D721Med (cell line): ENCODE data around the gene RBM47.

Experiments used
- DNase-seq: peaks from one replicate; pipeline ENCODE4 v3.0.0; 2011; ENCODE audit warnings: low spot score; ENCODE audit not compliant: insufficient read length
- FAIRE-seq: peaks from 2 replicates; lab custom pipeline; 2011; peaks lifted over from hg19 to GRCh38; lab: Jason Lieb, UNC
- CTCF ChIP-seq: IDR thresholded peaks from 2 replicates; pipeline ENCODE4 v1.5.1; 2012; ENCODE audit warnings: mild to moderate bottlenecking, control low read depth; ENCODE audit not compliant: insufficient read depth; ENCODE audit errors: missing control alignments

The RBM47 gene

GRCh38 chr4:40573593-40574311 is 55.9 kb downstream of the RBM47 start:
- DNase-seq: no peak
- FAIRE-seq: no peak
- no peak for TF ChIP-seq CTCF

DNA sequence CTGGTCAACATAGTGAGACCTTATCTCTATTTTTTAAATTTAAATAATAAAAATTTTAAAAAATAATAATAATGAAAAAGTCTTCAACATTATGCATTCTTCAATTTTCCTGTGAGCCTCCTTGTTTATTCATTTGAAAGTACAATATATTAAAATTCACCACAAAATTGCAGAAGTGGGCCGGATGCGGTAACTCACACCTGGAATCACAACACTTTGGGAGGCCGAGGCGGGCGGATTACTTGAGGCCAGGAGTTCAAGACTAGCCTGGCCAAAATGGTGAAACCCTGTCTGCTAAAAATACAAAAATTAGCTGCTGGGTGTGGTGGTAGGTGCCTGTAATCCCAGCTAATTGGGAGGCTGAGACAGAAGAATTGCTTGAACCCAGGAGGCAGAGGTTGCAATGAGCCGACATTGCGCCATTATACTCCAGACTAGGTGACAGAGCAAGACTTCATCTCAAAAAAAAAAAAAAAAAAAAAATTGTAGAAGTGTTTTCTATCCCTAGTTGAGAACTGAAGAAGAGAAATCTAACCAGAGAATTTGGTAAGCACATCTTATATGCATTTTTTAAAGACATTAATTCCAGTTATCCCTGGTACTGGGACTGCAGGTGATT is 56.9 kb downstream of the RBM47 start:
- TF ChIP-seq CTCF: no peak
- DNase-seq (no peak), FAIRE-seq (no peak)

GRCh38 chr4:40571208-40571607 is 58.5 kb downstream of the RBM47 start:
- DNase-seq (no peak), FAIRE-seq (no peak)
- TF ChIP-seq CTCF: no peak

DNA sequence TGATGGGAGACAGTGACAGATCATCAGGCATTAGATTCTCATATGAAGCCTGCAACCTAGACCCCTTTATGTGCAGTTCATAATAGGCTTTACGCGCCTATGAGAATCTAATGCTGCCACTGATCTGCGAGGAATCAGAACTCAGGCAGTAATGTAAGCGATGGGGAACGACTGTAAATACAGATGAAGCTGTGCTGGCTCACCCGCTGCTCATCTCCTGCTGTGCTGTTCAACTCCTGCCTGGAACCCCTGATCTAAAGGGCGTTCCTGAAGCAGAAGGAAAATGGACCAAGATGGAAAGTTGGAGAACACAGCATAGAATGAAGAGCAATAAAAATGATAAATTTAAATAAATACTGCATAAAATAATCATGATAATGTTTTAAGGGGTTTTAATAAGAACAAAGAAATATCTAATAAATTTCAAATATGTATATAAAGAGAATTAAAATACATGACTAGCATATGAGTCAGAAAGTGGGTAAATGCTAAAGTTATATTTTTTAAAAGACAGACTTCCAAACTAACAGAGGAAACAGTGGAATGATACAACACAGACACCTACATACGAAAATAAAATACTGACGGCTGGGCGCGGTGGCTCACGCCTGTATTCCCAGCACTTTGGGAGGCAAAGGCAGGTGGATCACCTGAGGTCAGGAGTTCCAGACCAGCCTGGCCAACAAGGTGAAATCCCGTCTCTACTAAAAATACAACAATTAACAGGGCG is 59.2 kb downstream of the RBM47 start:
- DNase-seq (no peak), FAIRE-seq (no peak)
- no peak for TF ChIP-seq CTCF

GRCh38 chr4:40564815-40565483 is 64.7 kb downstream of the RBM47 start:
- TF ChIP-seq CTCF: no peak
- DNase-seq (no peak), FAIRE-seq (no peak)

DNA sequence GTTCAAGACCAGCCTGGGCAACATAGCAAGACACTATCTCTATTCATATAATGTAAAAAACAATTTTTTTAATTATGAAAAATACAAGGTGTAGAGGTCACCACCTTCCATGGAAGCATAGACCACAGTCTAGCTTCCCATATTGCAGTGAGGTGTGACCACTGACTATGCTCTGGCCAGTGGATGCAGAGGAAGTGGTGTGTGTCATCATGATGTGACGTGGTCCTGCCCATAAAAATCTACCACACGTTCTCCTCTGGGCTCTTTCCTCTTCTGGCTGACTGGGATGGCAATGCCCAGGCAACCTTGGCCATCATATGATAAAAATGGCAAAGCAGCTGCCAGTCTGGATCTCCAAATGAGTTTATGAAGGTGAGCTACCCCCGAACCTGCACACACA is 65.7 kb downstream of the RBM47 start:
- DNase-seq (no peak), FAIRE-seq (no peak)
- TF ChIP-seq CTCF: no peak
